Measurements from ENCODE around the gene EPB41L4B. TPM values are rescaled to one million over a fixed set of nuclear protein-coding genes. Genes with fewer than 3 reads are reported as not detected.

The EPB41L4B gene
- total and polyA plus RNA-seq, 2 experiments from 2014 or later, result 11.0 to 32.2 TPM

- H3K27ac ChIP-seq (ENCODE audit: low read depth), result peak overlapping the region; percentile 56
- no peak for ATAC-seq
- H3K4me1 ChIP-seq (ENCODE audit: insufficient read depth), result peaks cover 32% of the 10 kb centered on the region
- peak overlapping the region; percentile 41; the same call in 1 of the 2 replicates for H3K27ac Mint-ChIP-seq
- H4K20me1 ChIP-seq (replicated peaks; ENCODE audit: insufficient read depth), result no peaks in the 10 kb centered on the region
- H3K27me3 Mint-ChIP-seq (ENCODE audit: insufficient read depth, low read depth, poor library complexity), result no peaks in the 10 kb centered on the region
- H3K4me3 ChIP-seq, result no peak overlapping the region
- peaks cover 51% of the 10 kb centered on the region for H3K4me1 Mint-ChIP-seq
- H3K9me3 Mint-ChIP-seq, result no peaks in the 10 kb centered on the region
- peaks cover 3% of the 10 kb centered on the region for H3K36me3 ChIP-seq (ENCODE audit: insufficient read depth)
- no peak overlapping the region for H3K4me2 ChIP-seq
- no peaks in the 10 kb centered on the region for H3K79me2 ChIP-seq (replicated peaks; ENCODE audit: insufficient read depth)
- H3K36me3 Mint-ChIP-seq (ENCODE audit: low read depth), result peaks cover 28% of the 10 kb centered on the region
- no peak overlapping the region for H3K4me3 Mint-ChIP-seq
- H3F3A ChIP-seq (replicated peaks; ENCODE audit: low read depth), result no peaks in the 10 kb centered on the region; the same call in 1 of the 2 replicates
- no peak for DNase-seq (ENCODE audit: low spot score)
- TF ChIP-seq STAT1 (IDR thresholded peaks at IDR 0.05; ENCODE audit: unreplicated experiment) (no peak), POLR2AphosphoS5 (IDR thresholded peaks at IDR 0.05; ENCODE audit: low read depth) (no peak), JUNB (IDR thresholded peaks at IDR 0.05; ENCODE audit: unreplicated experiment) (no peak), CTCF (conservative IDR thresholded peaks at IDR 0.05; ENCODE audit: low read depth in 2 of 2) (no peak), ZNF331 (CRISPR knock-in tag; IDR thresholded peaks at IDR 0.05; ENCODE audit: low read depth) (no peak), NANOG (IDR thresholded peaks at IDR 0.05; ENCODE audit: borderline replicate concordance) (no peak), ZNF114 (CRISPR knock-in tag; IDR thresholded peaks at IDR 0.05) (no peak), CREB1 (CRISPR knock-in tag; IDR thresholded peaks at IDR 0.05; ENCODE audit: low read depth) (no peak), EZH2 (IDR thresholded peaks at IDR 0.05; ENCODE audit: low read depth, unreplicated experiment) (no peak), REST (IDR thresholded peaks at IDR 0.05; ENCODE audit: unreplicated experiment) (no peak), ETS1 (IDR thresholded peaks at IDR 0.05) (no peak), EZH2phosphoT487 (IDR thresholded peaks at IDR 0.05; ENCODE audit: unreplicated experiment) (no peak)
- TF ChIP-seq, protein P1, sequence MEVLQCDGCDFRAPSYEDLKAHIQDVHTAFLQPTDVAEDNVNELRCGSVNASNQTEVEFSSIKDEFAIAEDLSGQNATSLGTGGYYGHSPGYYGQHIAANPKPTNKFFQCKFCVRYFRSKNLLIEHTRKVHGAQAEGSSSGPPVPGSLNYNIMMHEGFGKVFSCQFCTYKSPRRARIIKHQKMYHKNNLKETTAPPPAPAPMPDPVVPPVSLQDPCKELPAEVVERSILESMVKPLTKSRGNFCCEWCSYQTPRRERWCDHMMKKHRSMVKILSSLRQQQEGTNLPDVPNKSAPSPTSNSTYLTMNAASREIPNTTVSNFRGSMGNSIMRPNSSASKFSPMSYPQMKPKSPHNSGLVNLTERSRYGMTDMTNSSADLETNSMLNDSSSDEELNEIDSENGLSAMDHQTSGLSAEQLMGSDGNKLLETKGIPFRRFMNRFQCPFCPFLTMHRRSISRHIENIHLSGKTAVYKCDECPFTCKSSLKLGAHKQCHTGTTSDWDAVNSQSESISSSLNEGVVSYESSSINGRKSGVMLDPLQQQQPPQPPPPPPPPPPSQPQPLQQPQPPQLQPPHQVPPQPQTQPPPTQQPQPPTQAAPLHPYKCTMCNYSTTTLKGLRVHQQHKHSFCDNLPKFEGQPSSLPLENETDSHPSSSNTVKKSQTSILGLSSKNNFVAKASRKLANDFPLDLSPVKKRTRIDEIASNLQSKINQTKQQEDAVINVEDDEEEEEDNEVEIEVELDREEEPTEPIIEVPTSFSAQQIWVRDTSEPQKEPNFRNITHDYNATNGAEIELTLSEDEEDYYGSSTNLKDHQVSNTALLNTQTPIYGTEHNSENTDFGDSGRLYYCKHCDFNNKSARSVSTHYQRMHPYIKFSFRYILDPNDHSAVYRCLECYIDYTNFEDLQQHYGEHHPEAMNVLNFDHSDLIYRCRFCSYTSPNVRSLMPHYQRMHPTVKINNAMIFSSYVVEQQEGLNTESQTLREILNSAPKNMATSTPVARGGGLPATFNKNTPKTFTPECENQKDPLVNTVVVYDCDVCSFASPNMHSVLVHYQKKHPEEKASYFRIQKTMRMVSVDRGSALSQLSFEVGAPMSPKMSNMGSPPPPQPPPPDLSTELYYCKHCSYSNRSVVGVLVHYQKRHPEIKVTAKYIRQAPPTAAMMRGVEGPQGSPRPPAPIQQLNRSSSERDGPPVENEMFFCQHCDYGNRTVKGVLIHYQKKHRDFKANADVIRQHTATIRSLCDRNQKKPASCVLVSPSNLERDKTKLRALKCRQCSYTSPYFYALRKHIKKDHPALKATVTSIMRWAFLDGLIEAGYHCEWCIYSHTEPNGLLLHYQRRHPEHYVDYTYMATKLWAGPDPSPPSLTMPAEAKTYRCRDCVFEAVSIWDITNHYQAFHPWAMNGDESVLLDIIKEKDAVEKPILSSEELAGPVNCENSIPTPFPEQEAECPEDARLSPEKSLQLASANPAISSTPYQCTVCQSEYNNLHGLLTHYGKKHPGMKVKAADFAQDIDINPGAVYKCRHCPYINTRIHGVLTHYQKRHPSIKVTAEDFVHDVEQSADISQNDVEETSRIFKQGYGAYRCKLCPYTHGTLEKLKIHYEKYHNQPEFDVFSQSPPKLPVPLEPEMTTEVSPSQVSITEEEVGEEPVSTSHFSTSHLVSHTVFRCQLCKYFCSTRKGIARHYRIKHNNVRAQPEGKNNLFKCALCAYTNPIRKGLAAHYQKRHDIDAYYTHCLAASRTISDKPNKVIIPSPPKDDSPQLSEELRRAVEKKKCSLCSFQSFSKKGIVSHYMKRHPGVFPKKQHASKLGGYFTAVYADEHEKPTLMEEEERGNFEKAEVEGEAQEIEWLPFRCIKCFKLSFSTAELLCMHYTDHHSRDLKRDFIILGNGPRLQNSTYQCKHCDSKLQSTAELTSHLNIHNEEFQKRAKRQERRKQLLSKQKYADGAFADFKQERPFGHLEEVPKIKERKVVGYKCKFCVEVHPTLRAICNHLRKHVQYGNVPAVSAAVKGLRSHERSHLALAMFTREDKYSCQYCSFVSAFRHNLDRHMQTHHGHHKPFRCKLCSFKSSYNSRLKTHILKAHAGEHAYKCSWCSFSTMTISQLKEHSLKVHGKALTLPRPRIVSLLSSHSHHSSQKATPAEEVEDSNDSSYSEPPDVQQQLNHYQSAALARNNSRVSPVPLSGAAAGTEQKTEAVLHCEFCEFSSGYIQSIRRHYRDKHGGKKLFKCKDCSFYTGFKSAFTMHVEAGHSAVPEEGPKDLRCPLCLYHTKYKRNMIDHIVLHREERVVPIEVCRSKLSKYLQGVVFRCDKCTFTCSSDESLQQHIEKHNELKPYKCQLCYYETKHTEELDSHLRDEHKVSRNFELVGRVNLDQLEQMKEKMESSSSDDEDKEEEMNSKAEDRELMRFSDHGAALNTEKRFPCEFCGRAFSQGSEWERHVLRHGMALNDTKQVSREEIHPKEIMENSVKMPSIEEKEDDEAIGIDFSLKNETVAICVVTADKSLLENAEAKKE (CRISPR knock-in tag; IDR thresholded peaks at IDR 0.05), result no peak
- H3K9me2 ChIP-seq (ENCODE audit: insufficient read depth), result no peaks in the 10 kb centered on the region
- H3K27me3 ChIP-seq (ENCODE audit: insufficient read depth), result no peaks in the 10 kb centered on the region
- H2AFZ ChIP-seq, result no peak overlapping the region
Observed at GRCh38 chr9:109242741-109243140, 78.1 kb downstream of the EPB41L4B start.
